Uterus (tissue), 4 donors: ENCODE measurements around the gene UBP1. TPM values are rescaled to one million over a fixed set of nuclear protein-coding genes. Genes with fewer than 3 reads are reported as not detected.

Experiments used
- DNase-seq, 2 donors: peaks; one replicate each; pipeline ENCODE4 v3.0.0-alpha.2; 2019 to 2020
- H3K27ac ChIP-seq, 2 donors: fragments of 200-600 bp; sonication (generic); 1 replicate in 1 of 2; 2 replicates in 1 of 2; pipeline ENCODE4 v1.5.1; 2016 to 2018
- H3K27me3 ChIP-seq, 2 donors: fragments of 200-600 bp; sonication (generic); one replicate each; pipeline ENCODE4 v1.5.1; 2018 to 2019; ENCODE audit warnings: control low read depth in 1 of 2
- H3K36me3 ChIP-seq, 2 donors: fragments of 200-600 bp; sonication (generic); one replicate each; pipeline ENCODE4 v1.5.1; 2019; ENCODE audit warnings: control low read depth in 1 of 2
- H3K4me1 ChIP-seq, 2 donors: fragments of 200-600 bp; sonication (generic); one replicate each; pipeline ENCODE4 v1.5.1; 2018 to 2019; ENCODE audit warnings: control low read depth in 1 of 2
- H3K4me3 ChIP-seq, 2 donors: fragments of 200-600 bp; sonication (generic); 1 replicate in 1 of 2; 2 replicates in 1 of 2; pipeline ENCODE4 v1.5.1; 2018 to 2019; ENCODE audit warnings: mild to moderate bottlenecking in 1 of 2
- H3K9me3 ChIP-seq, 2 donors: fragments of 200-600 bp; sonication (generic); one replicate each; pipeline ENCODE4 v1.5.1; 2019; ENCODE audit warnings: control low read depth in 1 of 2
- CTCF ChIP-seq, 4 experiments: fragments of 200-600 bp in 2 of 4; fragments of 450-650 bp in 2 of 4; sonication (generic) in 2 of 4; IDR thresholded peaks; one replicate each; pipeline ENCODE4 v1.5.1; 2016 to 2019; ENCODE audit warnings: antibody characterized with exemption in 4 of 4, mild to moderate bottlenecking in 2 of 4, moderate library complexity in 1 of 4
- POLR2A ChIP-seq, 2 donors: fragments of 450-650 bp; IDR thresholded peaks; one replicate each; pipeline ENCODE4 v1.6.1; 2016; ENCODE audit warnings: antibody characterized with exemption in 2 of 2, mild to moderate bottlenecking in 1 of 2, moderate library complexity in 1 of 2
- intact Hi-C: fragments of 100-400 bp; cut with DNase I; formaldehyde crosslinking; loops from one replicate; pipeline ENCODE4 v1.15.1; 2023; ENCODE audit warnings: low total_unique reads
- total RNA-seq, 4 donors: library from RNA; depleted of rRNA in 3 of 4; stranded (reverse); fragments of >200 nt in 3 of 4; gene quantifications; one replicate each; pipeline versions ENCODE4 v1.1.0 to v1.2.4, GENCODE V29; 2014 to 2023
- donor health status: DM: yes; HTN: yes; CAD: no.

UBP1 gene
- total RNA-seq: 10 to 100 TPM; 25.6 to 86.3 (median 51.2) TPM

GRCh38 chr3:33440328-33441224, at the start of gene UBP1:
Gene UBP1 (minus strand): TSS chr3:33440405. CDS start chr3:33439848, 557 bp downstream.
- intact Hi-C loops: no loop called here
- Histone ChIP-seq H3K27me3 (no peaks in the 10 kb centered on the region), H3K9me3 (no peaks in the 10 kb centered on the region), H3K4me1 (peaks cover 0 to 13% of the 10 kb centered on the region in 2 donors), H3K4me3 (peak within 1 kb of the TSS; percentile 71 to 83), H3K36me3 (no peaks in the 10 kb centered on the region), H3K27ac (peak within 1 kb of the TSS; percentile 92 to 95)
- DNase-seq: peak; percentile 99 to 100
- TF ChIP-seq POLR2A (IDR thresholded peaks at IDR 0.05) (peak; percentile 71 to 81), CTCF (IDR thresholded peaks at IDR 0.05) (no peak)

GRCh38 chr3:33488683-33489082, 48.5 kb upstream of the UBP1 start:
- no peaks in the 10 kb centered on the region for H3K36me3 ChIP-seq
- H3K9me3 ChIP-seq: no peaks in the 10 kb centered on the region
- H3K4me1 ChIP-seq: no peaks in the 10 kb centered on the region
- no peak for DNase-seq
- no peaks in the 10 kb centered on the region for H3K27me3 ChIP-seq
- H3K4me3 ChIP-seq: no peak overlapping the region
- TF ChIP-seq CTCF (IDR thresholded peaks at IDR 0.05) (no peak), POLR2A (IDR thresholded peaks at IDR 0.05) (no peak)
- no peak overlapping the region for H3K27ac ChIP-seq
- intact Hi-C loops: no loop called here

GRCh38 chr3:33488246-33488645, 48.0 kb upstream of the UBP1 start:
- Histone ChIP-seq H3K27ac (no peak overlapping the region), H3K4me1 (no peaks in the 10 kb centered on the region), H3K27me3 (no peaks in the 10 kb centered on the region), H3K36me3 (no peaks in the 10 kb centered on the region), H3K9me3 (no peaks in the 10 kb centered on the region), H3K4me3 (no peak overlapping the region)
- TF ChIP-seq CTCF (IDR thresholded peaks at IDR 0.05) (no peak), POLR2A (IDR thresholded peaks at IDR 0.05) (no peak)
- DNase-seq: no peak
- intact Hi-C loops: no loop called here

- intact Hi-C loops: no loop called here
- no peak overlapping the region for H3K27ac ChIP-seq
- TF ChIP-seq POLR2A (IDR thresholded peaks at IDR 0.05): no peak
- no peak for TF ChIP-seq CTCF (IDR thresholded peaks at IDR 0.05)
Observed at GRCh38 chr3:33482111-33482521, 41.9 kb upstream of the UBP1 start.

GRCh38 chr3:33474896-33475295, 34.7 kb upstream of the UBP1 start:
- H3K9me3 ChIP-seq: no peaks in the 10 kb centered on the region
- H3K4me3 ChIP-seq: no peak overlapping the region
- no peaks in the 10 kb centered on the region for H3K4me1 ChIP-seq
- no peak for DNase-seq
- no peaks in the 10 kb centered on the region for H3K27me3 ChIP-seq
- no peak for TF ChIP-seq CTCF (IDR thresholded peaks at IDR 0.05)
- no peak for TF ChIP-seq POLR2A (IDR thresholded peaks at IDR 0.05)
- intact Hi-C loops: no loop called here
- H3K27ac ChIP-seq: no peak overlapping the region
- no peaks in the 10 kb centered on the region for H3K36me3 ChIP-seq

More at GRCh38 chr3:33482111-33482521, 41.9 kb upstream of the UBP1 start:
- H3K4me1 ChIP-seq: no peaks in the 10 kb centered on the region
- H3K36me3 ChIP-seq: no peaks in the 10 kb centered on the region
- H3K9me3 ChIP-seq: no peaks in the 10 kb centered on the region
- H3K4me3 ChIP-seq: no peak overlapping the region
- no peaks in the 10 kb centered on the region for H3K27me3 ChIP-seq
- DNase-seq: no peak
